Heart left ventricle (tissue), 16 donors: ENCODE results near the gene RAC3. TPM values are rescaled to one million over a fixed set of nuclear protein-coding genes. Genes with fewer than 3 reads are reported as not detected.
A peak's percentile ranks its signal among the peaks of the same experiment; 100 is the strongest.
"Not testable (repeated sequence)": the region's sequence is repeated elsewhere in the genome, so short reads cannot be mapped to it uniquely, and the experiment has no call there.

Source experiments
- ATAC-seq, 4 donors: fragments of 200-7000 bp; cut with Tn5 transposase; one replicate each; pipeline ENCODE4 v1.9.1; 2020 to 2022; ENCODE audit warnings: moderate library complexity in 4 of 4, mild to moderate bottlenecking in 3 of 4, moderate number of reproducible peaks in 1 of 4
- DNase-seq, 5 donors: peaks; one replicate each; pipeline ENCODE4 v3.0.0-alpha.2; 2020
- H3K27ac ChIP-seq, 12 donors: fragments of 200-600 bp; sonication (generic) in 4 of 12; one replicate each; pipeline versions ENCODE4 v1.5.0 to v1.8.0; 2016 to 2022; ENCODE audit warnings: mild to moderate bottlenecking in 2 of 12
- H3K27me3 ChIP-seq, 9 donors: fragments of 200-600 bp; sonication (generic) in 2 of 9; one replicate each; pipeline versions ENCODE4 v1.5.1 to v1.8.0; 2016 to 2022; ENCODE audit warnings: mild to moderate bottlenecking in 3 of 9
- H3K36me3 ChIP-seq, 9 donors: fragments of 200-600 bp; sonication (generic) in 2 of 9; one replicate each; pipeline versions ENCODE4 v1.5.0 to v1.8.0; 2018 to 2022; ENCODE audit warnings: mild to moderate bottlenecking in 2 of 9
- H3K4me1 ChIP-seq, 12 donors: fragments of 200-600 bp; sonication (generic) in 4 of 12; one replicate each; pipeline versions ENCODE4 v1.5.0 to v1.8.0; 2016 to 2022; ENCODE audit warnings: mild to moderate bottlenecking in 3 of 12
- H3K4me3 ChIP-seq, 12 donors: fragments of 200-600 bp; sonication (generic) in 4 of 12; one replicate each; pipeline versions ENCODE4 v1.5.0 to v1.8.0; 2017 to 2022; ENCODE audit warnings: mild to moderate bottlenecking in 9 of 12, moderate library complexity in 4 of 12
- H3K9me3 ChIP-seq, 12 donors: fragments of 200-600 bp; sonication (generic) in 4 of 12; one replicate each; pipeline versions ENCODE4 v1.5.0 to v1.8.0; 2016 to 2022; ENCODE audit warnings: mild to moderate bottlenecking in 1 of 12
- CTCF ChIP-seq, 12 donors: fragments of 200-600 bp; sonication (generic) in 4 of 12; IDR thresholded peaks; one replicate each; pipeline versions ENCODE4 v1.5.0 to v1.8.0; 2018 to 2022; ENCODE audit warnings: antibody characterized with exemption in 12 of 12, mild to moderate bottlenecking in 5 of 12
- POLR2A ChIP-seq, 2 donors: fragments of 450-650 bp; IDR thresholded peaks; one replicate each; pipeline ENCODE4 v1.6.1; 2017; ENCODE audit warnings: antibody characterized with exemption in 2 of 2, mild to moderate bottlenecking in 2 of 2, moderate library complexity in 2 of 2
- WGBS, 4 donors: extraction: QIAGEN DNeasy Blood & Tissue Kit in 2 of 4; methylation state at CpG; one replicate each; pipeline versions ENCODE4 v1.1.5 to v1.1.7; 2013 to 2018; 5-methylcytosine and 5-hydroxymethylcytosine counted together
- intact Hi-C, 10 donors: fragments of 100-400 bp; cut with DNase I; formaldehyde crosslinking; loops; one replicate each; pipeline versions ENCODE4 v1.11.1 to v1.14.2; 2022
- polyA plus RNA-seq, 2 donors: library from polyadenylated mRNA; stranded (reverse); fragments of 200-250 nt; gene quantifications; one replicate each; pipeline ENCODE4 v1.2.3, GENCODE V29; 2013
- total RNA-seq, 9 donors: library from RNA; depleted of rRNA in 2 of 9; stranded (reverse); fragments of >200 nt in 2 of 9; fragmentation: NEBNext Ultra II Directional in 3 of 9; extraction: Animal tissue kit (Norgen Biotek cat#: 25700) in 3 of 9; gene quantifications; one replicate each; pipeline versions ENCODE4 v1.1.0 to v1.2.4, GENCODE V29; 2016 to 2023
- donor health status: ischemic (EF 13 %, LVEDD 7.1; RV severe dilation, severe dysfunction).
- donor health status: healthy with polysubstance abuse.
- donor health status: DM: no; HTN: yes; CAD: no.
- donor health status: DM: no; HTN: no; CAD: no.
- donor health status: ischemic (EF 25% LVEDD 6.9; RV normal size, moderate dysfunction).
- donor health status: ischemic (EF 25% LVEDD 5.7; RV mildly dilated, moderate dysfunction).
- donor health status: healthy.
- donor health status: DM: yes; HTN: yes; CAD: no.
- donor health status: ischemic (EF 35%, LVEDD 5.7; RV mildly dilated, moderate dysfunction).
- donor health status: nonischemic (EF 11% LVEDD 7.7; RV severe dilation, severe dysfunction).
- donor health status: DM: yes; HTN: yes; CAD: no.
- donor health status: PGD.
- donor health status: ischemic (EF 29% LVEDD 5.4; RV normal size, mild dysfunction).
- donor health status: nonischemic (EF 23%, LVEDD 6.1; RV moderate dilation, normal function).

The RAC3 gene
- total and polyA plus RNA-seq, 11 donors = 0.76 to 2.6 (median 1.5) TPM

DNA sequence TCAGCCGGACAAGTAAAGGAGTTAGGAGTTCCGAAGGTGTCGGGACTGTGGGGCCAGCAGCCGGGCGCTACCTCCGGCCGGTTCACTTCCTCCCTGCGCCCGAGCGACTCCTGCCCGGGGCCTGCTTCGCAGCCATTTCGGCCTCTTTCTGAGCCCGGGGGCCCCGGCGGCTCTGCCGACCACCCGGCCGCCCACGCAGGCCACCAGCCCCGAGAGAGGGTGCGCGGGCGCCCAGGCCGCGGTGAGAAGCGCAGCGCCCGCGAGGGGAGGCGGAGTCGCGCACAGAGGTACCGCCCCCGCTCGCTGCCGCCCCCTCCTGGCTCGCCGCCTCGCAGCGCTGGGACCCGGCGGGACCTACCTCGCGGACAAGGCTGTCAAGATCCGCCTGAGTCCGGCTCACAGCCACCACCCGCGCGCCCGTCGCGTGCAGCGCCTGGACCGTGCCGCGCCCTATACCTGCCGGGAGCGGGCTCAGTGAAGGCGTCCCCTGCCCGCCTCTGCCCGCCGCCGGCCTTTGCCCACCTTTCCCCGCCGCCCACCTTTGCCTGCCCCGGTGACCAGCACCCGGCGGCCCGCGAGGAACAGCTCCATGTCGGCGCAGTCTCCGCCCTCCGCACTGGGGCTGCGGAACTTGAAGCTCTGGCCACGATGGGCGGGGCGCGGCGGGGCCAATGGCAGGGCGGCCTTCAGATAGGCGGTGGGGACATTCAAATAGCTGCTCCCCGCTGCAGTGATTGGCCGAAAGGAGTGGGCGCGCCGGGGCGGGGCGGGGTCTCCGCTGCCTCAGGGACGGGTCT is 5.8 kb downstream of the RAC3 start, which contains the start of gene DCXR:
Gene DCXR, minus strand, starts transcription at position 606 of the 797 bp plus-strand sequence. Its CDS starts 15 bp downstream, at position 591.
- intact Hi-C loops = loop anchor here in 4 of 10 donors (1.0 to 10.0 kb wide), 4 partner anchors 60 to 288 kb away; partner anchors contain the start of gene FASN (in 2 of the 4)
- ATAC-seq (peak; percentile 97 to 98 (median 97)), DNase-seq (peak; percentile 97 to 99 (median 98))
- 0 to 1% (median 1%) methylated on average over 45 to 92 of the region's 92 CpGs for WGBS, 4 donors
- Histone ChIP-seq H3K4me1 (peaks cover 4 to 31% (median 15%) of the 10 kb centered on the region in 12 donors), H3K36me3 (peaks cover 0 to 5% (median 0%) of the 10 kb centered on the region in 9 donors), H3K27ac (peak within 1 kb of the TSS; percentile 91 to 98 (median 94)), H3K4me3 (peak within 1 kb of the TSS; percentile 49 to 92 (median 73)), H3K27me3 (peaks cover 0 to 5% (median 0%) of the 10 kb centered on the region in 9 donors), H3K9me3 (no peaks in the 10 kb centered on the region)
- peak; percentile 72 to 93 (median 82) for TF ChIP-seq CTCF (IDR thresholded peaks at IDR 0.05)
- TF ChIP-seq POLR2A (IDR thresholded peaks at IDR 0.05) = peak; percentile 75 to 96

GRCh38 chr17:82037889-82038195 is 6.4 kb downstream of the RAC3 start:
- no peak for TF ChIP-seq POLR2A (IDR thresholded peaks at IDR 0.05)
- TF ChIP-seq CTCF (IDR thresholded peaks at IDR 0.05) = no peak

GRCh38 chr17:82038796-82039409 is 7.4 kb downstream of the RAC3 start:
- H3K27me3 ChIP-seq, ATAC-seq, H3K9me3 ChIP-seq, DNase-seq, H3K4me3 ChIP-seq, H3K36me3 ChIP-seq: not testable (repeated sequence)
- peak overlapping the region in 1 of 12 donors; percentile 37 for H3K27ac ChIP-seq
- intact Hi-C loops = loop anchor here in 3 of 10 donors (5.0 to 10.0 kb wide), 3 partner anchors 58 to 286 kb away; partner anchors contain the start of gene FASN (in 1 of the 3)
- 88 to 92% (median 91%) methylated on average over 16 of the region's 16 CpGs for WGBS, 4 donors
- peaks cover 4 to 31% (median 14%) of the 10 kb centered on the region in 12 donors for H3K4me1 ChIP-seq

More at GRCh38 chr17:82037889-82038195, 6.4 kb downstream of the RAC3 start:
- peaks cover 4 to 31% (median 14%) of the 10 kb centered on the region in 12 donors for H3K4me1 ChIP-seq
- peak overlapping the region in 11 of 12 donors; percentile 91 to 98 (median 95) for H3K27ac ChIP-seq
- 7 to 12% (median 10%) methylated on average over 10 of the region's 10 CpGs for WGBS, 4 donors
- H3K27me3 ChIP-seq = no peaks in the 10 kb centered on the region
- peaks cover 0 to 5% (median 0%) of the 10 kb centered on the region in 9 donors for H3K36me3 ChIP-seq
- peak overlapping the region in 10 of 12 donors; percentile 60 to 92 (median 73) for H3K4me3 ChIP-seq
- H3K9me3 ChIP-seq = no peaks in the 10 kb centered on the region
- intact Hi-C loops = loop anchor here in 4 of 10 donors (1.0 to 10.0 kb wide), 4 partner anchors 59 to 287 kb away; partner anchors contain the start of gene FASN (in 2 of the 4)
- no peak for ATAC-seq
- no peak for DNase-seq

DNA sequence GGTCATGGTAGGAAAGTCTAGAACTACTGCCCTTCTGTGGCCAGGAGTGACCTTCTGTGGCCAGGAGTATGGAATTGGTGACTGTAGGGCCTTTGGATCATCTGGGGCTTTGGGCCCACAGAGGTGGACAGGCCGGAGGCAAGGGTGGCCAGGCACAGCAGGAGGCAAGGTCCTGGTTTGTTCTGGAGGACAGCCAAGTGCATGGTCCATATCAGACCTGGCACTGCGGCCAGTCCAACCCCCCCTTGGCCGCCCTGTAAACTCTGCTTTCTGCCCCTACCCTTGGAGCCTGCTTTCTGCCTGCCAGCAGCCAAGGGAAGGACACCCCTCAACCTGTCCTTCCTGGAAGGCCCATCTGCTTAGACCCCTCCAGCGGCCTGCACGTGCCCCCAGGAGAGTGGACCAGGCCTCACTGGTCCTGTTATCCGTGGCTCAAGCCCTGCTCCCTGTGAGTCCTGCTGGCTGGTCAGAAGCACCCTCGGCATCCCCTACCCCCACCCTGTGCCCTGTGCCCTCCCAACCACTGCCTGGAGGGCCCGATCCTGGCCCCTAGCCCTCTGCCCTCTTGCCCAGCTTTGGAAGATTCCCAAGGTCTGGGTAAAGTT is 8.3 kb downstream of the RAC3 start:
- Histone ChIP-seq H3K27me3 (no peaks in the 10 kb centered on the region), H3K4me1 (peaks cover 4 to 31% (median 14%) of the 10 kb centered on the region in 12 donors), H3K4me3 (no peak overlapping the region), H3K9me3 (no peaks in the 10 kb centered on the region), H3K27ac (no peak overlapping the region), H3K36me3 (peaks cover 0 to 5% (median 0%) of the 10 kb centered on the region in 9 donors)
- WGBS, 4 donors = 87 to 90% (median 89%) methylated on average over 6 to 8 of the region's 8 CpGs
- DNase-seq = no peak
- ATAC-seq = no peak
- TF ChIP-seq POLR2A (IDR thresholded peaks at IDR 0.05) (no peak), CTCF (IDR thresholded peaks at IDR 0.05) (no peak)
- intact Hi-C loops = loop anchor here in 3 of 10 donors (5.0 to 10.0 kb wide), 3 partner anchors 58 to 285 kb away; partner anchors contain the start of gene FASN (in 1 of the 3)
